ENCODE results near the gene WWP2.

The WWP2 gene

DNA sequence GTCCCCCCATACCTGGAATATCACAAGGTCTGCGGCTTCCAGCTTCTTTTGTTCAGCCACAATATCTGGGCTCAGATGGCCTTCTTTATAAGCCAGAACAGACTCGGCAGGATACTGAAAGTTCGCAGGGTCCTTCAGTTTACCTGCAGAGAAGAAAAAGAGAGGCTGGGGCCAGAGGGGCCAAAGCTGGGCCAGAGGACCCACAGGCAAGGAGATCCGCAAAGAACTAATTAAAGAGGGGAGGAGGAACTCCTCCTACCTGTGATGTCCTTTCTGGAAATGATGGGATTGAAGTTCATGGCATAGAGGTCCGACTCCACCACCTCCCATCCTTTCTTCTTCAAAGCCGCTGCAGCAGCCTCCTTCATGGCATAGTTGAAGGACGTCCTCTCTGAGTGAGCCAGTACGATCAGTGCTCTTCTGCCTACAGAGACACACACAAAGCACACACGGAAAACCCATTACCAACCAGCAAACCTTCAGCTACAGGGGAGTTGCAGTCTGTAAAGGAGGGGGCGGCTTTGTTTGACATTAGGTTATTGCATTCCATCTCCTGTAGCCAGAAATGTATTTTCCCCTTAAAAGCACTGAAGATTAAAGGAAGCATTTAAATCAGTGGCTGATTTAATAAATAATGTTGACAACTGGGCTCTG lies 43.9 kb upstream of the WWP2 start:
- peaks cover 0 to 5% of the 10 kb centered on the region in 2 experiments; a peak in 1 of 3 replicates for H3K36me3 ChIP-seq (ENCODE audit: control insufficient read depth in 2 of 2, insufficient read depth in 1 of 2, low read length in 2 of 2)
- ChIA-PET POLR2A (no interaction called here), CTCF (interaction anchor here (0.7 to 1.2 kb wide), 3 partner anchors 37 to 152 kb away, joined by 3 to 5 read pairs (median 3); no protein-coding TSS in a partner anchor)
- H3K27ac ChIP-seq (ENCODE audit: extremely low read depth, low read depth, low read length): no peak overlapping the region
- TF ChIP-seq, protein P1, sequence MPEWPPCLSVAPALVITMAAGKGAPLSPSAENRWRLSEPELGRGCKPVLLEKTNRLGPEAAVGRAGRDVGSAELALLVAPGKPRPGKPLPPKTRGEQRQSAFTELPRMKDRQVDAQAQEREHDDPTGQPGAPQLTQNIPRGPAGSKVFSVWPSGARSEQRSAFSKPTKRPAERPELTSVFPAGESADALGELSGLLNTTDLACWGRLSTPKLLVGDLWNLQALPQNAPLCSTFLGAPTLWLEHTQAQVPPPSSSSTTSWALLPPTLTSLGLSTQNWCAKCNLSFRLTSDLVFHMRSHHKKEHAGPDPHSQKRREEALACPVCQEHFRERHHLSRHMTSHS (tag by site-specific recombination; IDR thresholded peaks at IDR 0.05): no peak
- TF ChIP-seq ZNF785 (tag by site-specific recombination; IDR thresholded peaks at IDR 0.05): no peak
- TF ChIP-seq GLI2 (tag by site-specific recombination; IDR thresholded peaks at IDR 0.05; ENCODE audit: borderline replicate concordance, low read depth): no peak
- TF ChIP-seq ZNF501 (tag by site-specific recombination; IDR thresholded peaks at IDR 0.05): no peak
- no peak for TF ChIP-seq ZNF394 (tag by site-specific recombination; IDR thresholded peaks at IDR 0.05; ENCODE audit: borderline replicate concordance)
- TF ChIP-seq, protein P2, sequence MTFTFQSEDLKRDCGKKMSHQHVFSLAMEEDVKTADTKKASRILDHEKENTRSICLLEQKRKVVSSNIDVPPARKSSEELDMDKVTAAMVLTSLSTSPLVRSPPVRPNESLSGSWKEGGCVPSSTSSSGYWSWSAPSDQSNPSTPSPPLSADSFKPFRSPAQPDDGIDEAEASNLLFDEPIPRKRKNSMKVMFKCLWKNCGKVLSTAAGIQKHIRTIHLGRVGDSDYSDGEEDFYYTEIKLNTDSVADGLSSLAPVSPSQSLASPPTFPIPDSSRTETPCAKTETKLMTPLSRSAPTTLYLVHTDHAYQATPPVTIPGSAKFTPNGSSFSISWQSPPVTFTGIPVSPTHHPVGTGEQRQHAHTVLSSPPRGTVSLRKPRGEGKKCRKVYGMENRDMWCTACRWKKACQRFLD (tag by site-specific recombination; IDR thresholded peaks at IDR 0.05): no peak
- TF ChIP-seq ZNF341 (tag by site-specific recombination; IDR thresholded peaks at IDR 0.05; ENCODE audit: low read depth): no peak
- TF ChIP-seq ZNF19 (tag by site-specific recombination; IDR thresholded peaks at IDR 0.05; ENCODE audit: low read depth): no peak
- no peak for TF ChIP-seq ZNF146 (tag by site-specific recombination; IDR thresholded peaks at IDR 0.05)
- no peak for TF ChIP-seq ZNF610 (tag by site-specific recombination; IDR thresholded peaks at IDR 0.05; ENCODE audit: borderline replicate concordance)
- TF ChIP-seq SP7 (tag by site-specific recombination; IDR thresholded peaks at IDR 0.05): no peak
- TF ChIP-seq, protein P3, sequence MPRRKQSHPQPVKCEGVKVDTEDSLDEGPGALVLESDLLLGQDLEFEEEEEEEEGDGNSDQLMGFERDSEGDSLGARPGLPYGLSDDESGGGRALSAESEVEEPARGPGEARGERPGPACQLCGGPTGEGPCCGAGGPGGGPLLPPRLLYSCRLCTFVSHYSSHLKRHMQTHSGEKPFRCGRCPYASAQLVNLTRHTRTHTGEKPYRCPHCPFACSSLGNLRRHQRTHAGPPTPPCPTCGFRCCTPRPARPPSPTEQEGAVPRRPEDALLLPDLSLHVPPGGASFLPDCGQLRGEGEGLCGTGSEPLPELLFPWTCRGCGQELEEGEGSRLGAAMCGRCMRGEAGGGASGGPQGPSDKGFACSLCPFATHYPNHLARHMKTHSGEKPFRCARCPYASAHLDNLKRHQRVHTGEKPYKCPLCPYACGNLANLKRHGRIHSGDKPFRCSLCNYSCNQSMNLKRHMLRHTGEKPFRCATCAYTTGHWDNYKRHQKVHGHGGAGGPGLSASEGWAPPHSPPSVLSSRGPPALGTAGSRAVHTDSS (tag by site-specific recombination; IDR thresholded peaks at IDR 0.05): no peak
- no peak for TF ChIP-seq ZNF629 (tag by site-specific recombination; IDR thresholded peaks at IDR 0.05)
- TF ChIP-seq ZNF548 (tag by site-specific recombination; IDR thresholded peaks at IDR 0.05): no peak
- H3K4me3 ChIP-seq (ENCODE audit: low read depth, low read length): no peak overlapping the region
- no peaks in the 10 kb centered on the region for H3K9me3 ChIP-seq (ENCODE audit: control insufficient read depth, insufficient read depth, low read depth, low read length)
- H3K4me1 ChIP-seq (ENCODE audit: control insufficient read depth, insufficient read depth, low read length): no peaks in the 10 kb centered on the region

DNA sequence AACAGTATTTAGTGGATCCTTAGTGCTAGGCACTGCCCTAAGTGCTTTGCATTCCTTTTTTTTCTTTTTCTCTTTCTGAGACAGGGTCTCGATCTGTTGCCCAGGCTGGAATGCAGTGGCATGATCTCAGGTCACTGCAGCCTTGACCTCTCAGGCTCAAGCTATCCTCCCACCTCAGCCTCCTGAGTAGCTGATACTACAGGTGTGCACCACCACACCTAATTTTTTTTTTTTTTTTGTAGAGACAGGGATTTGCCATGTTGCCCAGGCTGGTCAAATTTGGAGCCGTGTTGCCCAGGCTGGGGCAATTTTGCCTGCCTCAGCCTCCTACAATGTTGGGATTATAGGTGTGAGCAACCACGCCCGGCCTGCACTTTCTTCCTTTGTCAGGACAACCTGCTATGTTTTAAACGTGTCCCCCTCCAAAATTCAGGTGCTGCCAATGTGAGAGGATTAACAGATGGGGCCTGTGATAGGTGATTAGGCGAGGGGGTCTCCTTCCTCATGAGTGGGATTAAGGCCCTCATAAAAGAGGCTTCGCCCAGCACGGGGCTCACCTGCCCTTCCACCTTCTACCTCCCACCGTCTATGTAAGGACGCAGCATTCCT lies 41.2 kb upstream of the WWP2 start:
- Histone ChIP-seq H3K4me3 (ENCODE audit: low read depth, low read length) (no peak overlapping the region), H3K9me3 (ENCODE audit: control insufficient read depth, insufficient read depth, low read depth, low read length) (no peaks in the 10 kb centered on the region), H3K4me1 (ENCODE audit: control insufficient read depth, insufficient read depth, low read length) (no peaks in the 10 kb centered on the region), H3K36me3 (ENCODE audit: control insufficient read depth in 2 of 2, insufficient read depth in 1 of 2, low read length in 2 of 2) (no peaks in the 10 kb centered on the region), H3K27ac (ENCODE audit: extremely low read depth, low read depth, low read length) (no peak overlapping the region)
- ChIA-PET CTCF (interaction anchor here (0.7 to 0.8 kb wide), 2 partner anchors 9 to 12 kb away, joined by 3 read pairs; no protein-coding TSS in a partner anchor), POLR2A (no interaction called here)
- TF ChIP-seq ZSCAN23 (tag by site-specific recombination; IDR thresholded peaks at IDR 0.05) (no peak), KLF7 (tag by site-specific recombination; IDR thresholded peaks at IDR 0.05; ENCODE audit: borderline replicate concordance) (no peak), ZEB2 (tag by site-specific recombination; IDR thresholded peaks at IDR 0.05) (no peak), SETDB1 (IDR thresholded peaks at IDR 0.05; ENCODE audit: insufficient read length, low read length) (no peak), ZNF777 (tag by site-specific recombination; IDR thresholded peaks at IDR 0.05; ENCODE audit: borderline replicate concordance) (no peak), ZNF561 (tag by site-specific recombination; IDR thresholded peaks at IDR 0.05; ENCODE audit: borderline replicate concordance) (no peak), ZNF350 (tag by site-specific recombination; IDR thresholded peaks at IDR 0.05) (no peak), ZNF2 (tag by site-specific recombination; IDR thresholded peaks at IDR 0.05) (no peak)
- TF ChIP-seq, protein P4, sequence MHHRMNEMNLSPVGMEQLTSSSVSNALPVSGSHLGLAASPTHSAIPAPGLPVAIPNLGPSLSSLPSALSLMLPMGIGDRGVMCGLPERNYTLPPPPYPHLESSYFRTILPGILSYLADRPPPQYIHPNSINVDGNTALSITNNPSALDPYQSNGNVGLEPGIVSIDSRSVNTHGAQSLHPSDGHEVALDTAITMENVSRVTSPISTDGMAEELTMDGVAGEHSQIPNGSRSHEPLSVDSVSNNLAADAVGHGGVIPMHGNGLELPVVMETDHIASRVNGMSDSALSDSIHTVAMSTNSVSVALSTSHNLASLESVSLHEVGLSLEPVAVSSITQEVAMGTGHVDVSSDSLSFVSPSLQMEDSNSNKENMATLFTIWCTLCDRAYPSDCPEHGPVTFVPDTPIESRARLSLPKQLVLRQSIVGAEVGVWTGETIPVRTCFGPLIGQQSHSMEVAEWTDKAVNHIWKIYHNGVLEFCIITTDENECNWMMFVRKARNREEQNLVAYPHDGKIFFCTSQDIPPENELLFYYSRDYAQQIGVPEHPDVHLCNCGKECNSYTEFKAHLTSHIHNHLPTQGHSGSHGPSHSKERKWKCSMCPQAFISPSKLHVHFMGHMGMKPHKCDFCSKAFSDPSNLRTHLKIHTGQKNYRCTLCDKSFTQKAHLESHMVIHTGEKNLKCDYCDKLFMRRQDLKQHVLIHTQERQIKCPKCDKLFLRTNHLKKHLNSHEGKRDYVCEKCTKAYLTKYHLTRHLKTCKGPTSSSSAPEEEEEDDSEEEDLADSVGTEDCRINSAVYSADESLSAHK (tag by site-specific recombination; IDR thresholded peaks at IDR 0.05): no peak

Data from HEK293 (cell line).